ENCODE data around the gene WASF3. TPM values are rescaled to one million over a fixed set of nuclear protein-coding genes. Genes with fewer than 3 reads are reported as not detected.

Gene WASF3
- total RNA-seq, 1 experiment from 2014 or later: 7.7 TPM

- peak; percentile 25 for DNase-seq (ENCODE audit: low spot score)
- in situ Hi-C loops (cut with HindIII; ENCODE audit: low sequenced_read_pairs): no loop called here
These were observed 138.4 kb downstream of the WASF3 start for GRCh38 chr13:26695891-26696311.

- in situ Hi-C loops (cut with HindIII; ENCODE audit: low sequenced_read_pairs): no loop called here
- DNase-seq (ENCODE audit: low spot score): no peak
These were observed 139.8 kb downstream of the WASF3 start for GRCh38 chr13:26697069-26697955.

GRCh38 chr13:26698392-26699196, 141.1 kb downstream of the WASF3 start:
- DNase-seq (ENCODE audit: low spot score): peak; percentile 91
- in situ Hi-C loops (cut with HindIII; ENCODE audit: low sequenced_read_pairs): no loop called here

GRCh38 chr13:26699197-26699490, 141.7 kb downstream of the WASF3 start:
- in situ Hi-C loops (cut with HindIII; ENCODE audit: low sequenced_read_pairs): no loop called here
- no peak for DNase-seq (ENCODE audit: low spot score)

- in situ Hi-C loops (cut with HindIII; ENCODE audit: low sequenced_read_pairs): no loop called here
These were observed 148.1 kb downstream of the WASF3 start for GRCh38 chr13:26705536-26705935.

GRCh38 chr13:26706381-26706780, 148.9 kb downstream of the WASF3 start:
- in situ Hi-C loops (cut with HindIII; ENCODE audit: low sequenced_read_pairs): no loop called here
- DNase-seq (ENCODE audit: low spot score): no peak

More at GRCh38 chr13:26705536-26705935, 148.1 kb downstream of the WASF3 start:
- no peak for DNase-seq (ENCODE audit: low spot score)

GRCh38 chr13:26707122-26708006, 149.9 kb downstream of the WASF3 start:
- in situ Hi-C loops (cut with HindIII; ENCODE audit: low sequenced_read_pairs): no loop called here

GRCh38 chr13:26708007-26708297, 150.5 kb downstream of the WASF3 start:
- in situ Hi-C loops (cut with HindIII; ENCODE audit: low sequenced_read_pairs): no loop called here
- no peak for DNase-seq (ENCODE audit: low spot score)

More at GRCh38 chr13:26707122-26708006, 149.9 kb downstream of the WASF3 start:
- peak; percentile 79 for DNase-seq (ENCODE audit: low spot score)

- no peak for DNase-seq (ENCODE audit: low spot score)
- in situ Hi-C loops (cut with HindIII; ENCODE audit: low sequenced_read_pairs): no loop called here
These were observed 152.0 kb downstream of the WASF3 start for GRCh38 chr13:26709461-26709860.

- DNase-seq (ENCODE audit: low spot score): no peak
- in situ Hi-C loops (cut with HindIII; ENCODE audit: low sequenced_read_pairs): no loop called here
These were observed 152.7 kb downstream of the WASF3 start for GRCh38 chr13:26710166-26710565.

- DNase-seq (ENCODE audit: low spot score): no peak
- in situ Hi-C loops (cut with HindIII; ENCODE audit: low sequenced_read_pairs): no loop called here
These were observed 153.7 kb downstream of the WASF3 start for GRCh38 chr13:26711211-26711610.

- in situ Hi-C loops (cut with HindIII; ENCODE audit: low sequenced_read_pairs): no loop called here
- DNase-seq (ENCODE audit: low spot score): no peak
These were observed 155.9 kb downstream of the WASF3 start for GRCh38 chr13:26713341-26713740.

- DNase-seq (ENCODE audit: low spot score): no peak
- in situ Hi-C loops (cut with HindIII; ENCODE audit: low sequenced_read_pairs): no loop called here
These were observed 159.5 kb downstream of the WASF3 start for GRCh38 chr13:26716984-26717383.

GRCh38 chr13:26718146-26718545, 160.7 kb downstream of the WASF3 start:
- no peak for DNase-seq (ENCODE audit: low spot score)
- in situ Hi-C loops (cut with HindIII; ENCODE audit: low sequenced_read_pairs): no loop called here

- no peak for DNase-seq (ENCODE audit: low spot score)
- in situ Hi-C loops (cut with HindIII; ENCODE audit: low sequenced_read_pairs): no loop called here
These were observed 161.4 kb downstream of the WASF3 start for GRCh38 chr13:26718872-26719271.

- peak; percentile 57 for DNase-seq (ENCODE audit: low spot score)
- in situ Hi-C loops (cut with HindIII; ENCODE audit: low sequenced_read_pairs): no loop called here
These were observed 162.0 kb downstream of the WASF3 start for GRCh38 chr13:26719356-26719945.

- DNase-seq (ENCODE audit: low spot score): peak; percentile 80
- in situ Hi-C loops (cut with HindIII; ENCODE audit: low sequenced_read_pairs): no loop called here
These were observed 164.0 kb downstream of the WASF3 start for GRCh38 chr13:26721251-26722121.

- in situ Hi-C loops (cut with HindIII; ENCODE audit: low sequenced_read_pairs): no loop called here
- no peak for DNase-seq (ENCODE audit: low spot score)
These were observed 164.8 kb downstream of the WASF3 start for GRCh38 chr13:26722321-26722720.
